HepG2 (cell line): ENCODE data around the gene DZIP1L. TPM values are rescaled to one million over a fixed set of nuclear protein-coding genes. Genes with fewer than 3 reads are reported as not detected.

Experiments
- ARID5B ChIP-seq: IDR thresholded peaks from 2 replicates; pipeline ENCODE4 v1.4.0; 2020; ENCODE audit warnings: mild to moderate bottlenecking, missing genetic modification reagents
- BCLAF1 ChIP-seq: fragments of 450-650 bp; IDR thresholded peaks from 2 replicates; pipeline ENCODE4 v1.6.1; 2017; ENCODE audit warnings: mild to moderate bottlenecking
- EED ChIP-seq: sonication (generic); formaldehyde crosslinking; IDR thresholded peaks from 2 replicates; pipeline ENCODE4 v1.5.0; 2020; ENCODE audit warnings: mild to moderate bottlenecking, missing genetic modification reagents
- ELF4 ChIP-seq: sonication (generic); formaldehyde crosslinking; IDR thresholded peaks from 2 replicates; pipeline ENCODE4 v1.5.0; 2020; ENCODE audit warnings: missing genetic modification reagents, mild to moderate bottlenecking, moderate library complexity, borderline replicate concordance
- EZH2 ChIP-seq: conservative IDR thresholded peaks from 2 replicates; pipeline ENCODE4 v1.6.1; 2012; ENCODE audit warnings: mild to moderate bottlenecking, low read depth, low read length, moderate library complexity
- PRPF4 ChIP-seq: fragments of 200-400 bp; formaldehyde crosslinking; IDR thresholded peaks from 2 replicates; pipeline ENCODE4 v1.6.1; 2016; ENCODE audit warnings: low read length, low read depth; ENCODE audit not compliant: poor library complexity, severe bottlenecking
- STAG1 ChIP-seq: sonication (generic); formaldehyde crosslinking; IDR thresholded peaks from 2 replicates; pipeline ENCODE4 v1.4.0; 2020; ENCODE audit warnings: missing genetic modification reagents
- TAF15 ChIP-seq: fragments of 200-400 bp; formaldehyde crosslinking; IDR thresholded peaks from one replicate; pipeline ENCODE4 v1.6.1; 2018; ENCODE audit warnings: mild to moderate bottlenecking, low read depth, low read length; ENCODE audit not compliant: poor library complexity, severe bottlenecking
- ZEB1 ChIP-seq: IDR thresholded peaks from 2 replicates; pipeline ENCODE4 v1.6.1; 2012; ENCODE audit warnings: mild to moderate bottlenecking, low read depth, inconsistent platforms; ENCODE audit not compliant: insufficient replicate concordance
- ZNF318 ChIP-seq: sonication (generic); formaldehyde crosslinking; IDR thresholded peaks from 2 replicates; pipeline ENCODE4 v1.4.0; 2020; ENCODE audit warnings: mild to moderate bottlenecking, missing genetic modification reagents
- ZSCAN22 ChIP-seq: sonication (generic); formaldehyde crosslinking; IDR thresholded peaks from 2 replicates; pipeline ENCODE4 v1.4.0; 2020; ENCODE audit warnings: mild to moderate bottlenecking, missing genetic modification reagents
- polyA plus RNA-seq, 8 experiments: library from polyadenylated mRNA; depleted of rRNA in 3 of 8; stranded (reverse) in 7 of 8; unstranded in 1 of 8; fragments of >200 nt; fragmentation: Illumina TruSeq in 4 of 8; extraction: Trizol in 4 of 8; gene quantifications; 2 replicates each; pipeline versions ENCODE4 v1.2.1 to v1.2.3, GENCODE V29; 2011 to 2016; ENCODE audit warnings: low read depth in 4 of 8, missing spikeins in 1 of 8, mixed read lengths in 1 of 8; ENCODE audit not compliant: insufficient read depth in 1 of 8
- total RNA-seq, 5 experiments: library from RNA; depleted of rRNA; stranded (reverse); fragments of >200 nt; fragmentation: Illumina TruSeq; extraction: Trizol; gene quantifications; 2 replicates each; pipeline ENCODE4 v1.2.3, GENCODE V29; 2016; ENCODE audit warnings: low read depth in 1 of 5
- TF ChIP-seq, protein P1 (sequence below): sonication (generic); formaldehyde crosslinking; IDR thresholded peaks from 2 replicates; pipeline ENCODE4 v1.8.0; 2022; ENCODE audit warnings: mild to moderate bottlenecking, missing genetic modification reagents, borderline replicate concordance

DZIP1L gene
- total and polyA plus RNA-seq, 2 of the 13 experiments (the other 11 are each of a cell fraction or from before 2014, with no cell fraction given), result 0.90 to 1.2 TPM

DNA sequence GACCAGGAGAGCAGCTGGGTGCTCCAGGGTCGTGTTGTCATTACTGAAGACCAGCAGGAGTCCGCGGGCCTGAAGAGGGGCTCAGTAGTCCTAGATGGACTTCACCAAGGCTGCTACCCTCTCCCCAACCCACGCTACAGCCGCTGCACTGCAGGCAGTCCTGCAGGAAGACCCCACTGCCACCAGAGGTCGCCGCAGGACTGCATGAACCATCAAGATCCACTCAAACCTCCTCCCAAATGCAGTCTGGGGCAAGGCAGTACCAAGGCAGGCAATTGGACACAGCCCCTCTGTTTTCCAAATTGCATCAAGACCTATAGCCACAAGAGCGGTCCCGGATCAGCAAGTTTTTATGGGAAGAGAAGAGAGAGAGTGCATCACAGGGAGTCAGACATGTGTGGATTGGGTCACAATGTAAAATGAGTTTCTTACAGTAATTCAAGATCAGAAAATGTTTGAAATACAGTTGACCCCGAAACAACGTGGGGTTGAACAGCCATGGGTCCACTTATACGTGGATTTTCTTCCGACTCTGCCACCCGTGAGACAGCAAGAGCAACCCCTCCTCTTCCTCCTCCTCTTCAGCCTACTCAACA lies 46.7 kb downstream of the DZIP1L start (continued):
- TF ChIP-seq STAG1 (CRISPR knock-in tag), result peak; percentile 95
- TF ChIP-seq, protein P1, sequence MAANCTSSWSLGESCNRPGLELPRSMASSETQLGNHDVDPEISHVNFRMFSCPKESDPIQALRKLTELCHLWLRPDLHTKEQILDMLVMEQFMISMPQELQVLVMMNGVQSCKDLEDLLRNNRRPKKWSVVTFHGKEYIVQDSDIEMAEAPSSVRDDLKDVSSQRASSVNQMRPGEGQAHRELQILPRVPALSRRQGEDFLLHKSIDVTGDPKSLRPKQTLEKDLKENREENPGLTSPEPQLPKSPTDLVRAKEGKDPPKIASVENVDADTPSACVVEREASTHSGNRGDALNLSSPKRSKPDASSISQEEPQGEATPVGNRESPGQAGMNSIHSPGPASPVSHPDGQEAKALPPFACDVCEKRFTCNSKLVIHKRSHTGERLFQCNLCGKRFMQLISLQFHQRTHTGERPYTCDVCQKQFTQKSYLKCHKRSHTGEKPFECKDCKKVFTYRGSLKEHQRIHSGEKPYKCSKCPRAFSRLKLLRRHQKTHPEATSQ (CRISPR knock-in tag), result no peak
- 0 out of 2 replicates have a peak, but pooled peaks have one; percentile 24 for TF ChIP-seq ZNF318 (CRISPR knock-in tag)
- no peak for TF ChIP-seq ZSCAN22 (CRISPR knock-in tag)
- no peak for TF ChIP-seq BCLAF1
- no peak for TF ChIP-seq EED
- no peak for TF ChIP-seq ARID5B
- no peak for TF ChIP-seq EZH2
- TF ChIP-seq PRPF4, result no peak
- no peak for TF ChIP-seq TAF15
- no peak for TF ChIP-seq ZEB1
- no peak for TF ChIP-seq ELF4
